C4-2B (cell line): Measurements from ENCODE around the gene PARD3.

ENCODE experiments used
- CTCF ChIP-seq: fragments of 450-650 bp; conservative IDR thresholded peaks from 2 replicates; pipeline ENCODE4 v1.5.1; 2017; ENCODE audit warnings: mild to moderate bottlenecking
- ZFX ChIP-seq: fragments of 450-650 bp; IDR thresholded peaks from 2 replicates; pipeline ENCODE4 v1.6.1; 2017

- TF ChIP-seq CTCF (no peak), ZFX (no peak)
These were observed 167.9 kb downstream of the PARD3 start for GRCh38 chr10:34647160-34647559.
